HL-60 (cell line): ENCODE results near the gene CCDC182.

Experiments
- DNase-seq, 2 experiments: peaks; one replicate each; pipeline ENCODE4 v3.0.0-alpha.2; 2010 to 2020; ENCODE audit warnings: low read depth in 1 of 2, low spot score in 1 of 2
- H3K27ac ChIP-seq: fragments of 250-450 bp; sonication (Bioruptor Pico); replicated peaks from 2 replicates; pipeline ENCODE4 v1.5.1; 2020; ENCODE audit warnings: mild to moderate bottlenecking, moderate library complexity
- H3K27me3 ChIP-seq: fragments of 250-450 bp; sonication (Bioruptor Pico); 2 replicates; pipeline ENCODE4 v1.5.1; 2021; ENCODE audit warnings: mild to moderate bottlenecking, moderate library complexity; ENCODE audit not compliant: insufficient read depth, poor library complexity, severe bottlenecking
- H3K4me3 ChIP-seq: replicated peaks from 2 replicates; pipeline ENCODE4 v1.5.1; 2011; ENCODE audit warnings: mild to moderate bottlenecking, control low read depth, low read length; ENCODE audit not compliant: insufficient read depth
- GABPA ChIP-seq: IDR thresholded peaks from 2 replicates; pipeline ENCODE4 v1.6.1; 2012; ENCODE audit warnings: low read depth
- POLR2AphosphoS5 ChIP-seq: IDR thresholded peaks from 2 replicates; pipeline ENCODE4 v1.6.1; 2012; ENCODE audit warnings: low read depth
- SPI1 ChIP-seq: IDR thresholded peaks from 2 replicates; pipeline ENCODE4 v1.6.1; 2012; ENCODE audit warnings: low read depth, mild to moderate bottlenecking, borderline replicate concordance
- TF ChIP-seq, protein P1 (sequence below): IDR thresholded peaks from 2 replicates; pipeline ENCODE4 v1.6.1; 2012; ENCODE audit warnings: low read depth; ENCODE audit not compliant: insufficient replicate concordance
- TF ChIP-seq, protein P2 (sequence below): IDR thresholded peaks from one replicate; pipeline ENCODE4 v1.5.1; 2011; ENCODE audit warnings: low read length, control low read depth, inconsistent platforms; ENCODE audit not compliant: insufficient read depth

Gene CCDC182

DNA sequence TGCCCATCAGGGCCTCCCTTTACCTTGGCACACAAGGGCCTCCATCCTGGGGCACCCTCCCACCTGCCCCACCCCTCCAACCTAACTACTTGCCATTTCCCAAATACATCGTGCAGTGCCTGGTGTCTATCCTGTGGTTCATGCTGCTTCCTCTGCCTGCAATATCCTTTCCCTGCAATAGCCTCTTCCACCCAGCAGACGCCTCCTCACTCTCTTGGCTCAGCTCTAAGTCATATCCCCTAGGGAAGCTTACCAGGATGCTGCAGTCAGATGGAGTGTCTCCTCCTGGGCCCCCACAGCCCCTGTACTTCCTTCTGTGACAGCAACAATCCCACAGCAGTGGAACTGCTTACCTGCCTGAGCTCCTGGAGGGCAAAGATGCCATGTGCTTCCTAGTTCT, 36.7 kb downstream of the CCDC182 start:
- TF ChIP-seq, protein P1, sequence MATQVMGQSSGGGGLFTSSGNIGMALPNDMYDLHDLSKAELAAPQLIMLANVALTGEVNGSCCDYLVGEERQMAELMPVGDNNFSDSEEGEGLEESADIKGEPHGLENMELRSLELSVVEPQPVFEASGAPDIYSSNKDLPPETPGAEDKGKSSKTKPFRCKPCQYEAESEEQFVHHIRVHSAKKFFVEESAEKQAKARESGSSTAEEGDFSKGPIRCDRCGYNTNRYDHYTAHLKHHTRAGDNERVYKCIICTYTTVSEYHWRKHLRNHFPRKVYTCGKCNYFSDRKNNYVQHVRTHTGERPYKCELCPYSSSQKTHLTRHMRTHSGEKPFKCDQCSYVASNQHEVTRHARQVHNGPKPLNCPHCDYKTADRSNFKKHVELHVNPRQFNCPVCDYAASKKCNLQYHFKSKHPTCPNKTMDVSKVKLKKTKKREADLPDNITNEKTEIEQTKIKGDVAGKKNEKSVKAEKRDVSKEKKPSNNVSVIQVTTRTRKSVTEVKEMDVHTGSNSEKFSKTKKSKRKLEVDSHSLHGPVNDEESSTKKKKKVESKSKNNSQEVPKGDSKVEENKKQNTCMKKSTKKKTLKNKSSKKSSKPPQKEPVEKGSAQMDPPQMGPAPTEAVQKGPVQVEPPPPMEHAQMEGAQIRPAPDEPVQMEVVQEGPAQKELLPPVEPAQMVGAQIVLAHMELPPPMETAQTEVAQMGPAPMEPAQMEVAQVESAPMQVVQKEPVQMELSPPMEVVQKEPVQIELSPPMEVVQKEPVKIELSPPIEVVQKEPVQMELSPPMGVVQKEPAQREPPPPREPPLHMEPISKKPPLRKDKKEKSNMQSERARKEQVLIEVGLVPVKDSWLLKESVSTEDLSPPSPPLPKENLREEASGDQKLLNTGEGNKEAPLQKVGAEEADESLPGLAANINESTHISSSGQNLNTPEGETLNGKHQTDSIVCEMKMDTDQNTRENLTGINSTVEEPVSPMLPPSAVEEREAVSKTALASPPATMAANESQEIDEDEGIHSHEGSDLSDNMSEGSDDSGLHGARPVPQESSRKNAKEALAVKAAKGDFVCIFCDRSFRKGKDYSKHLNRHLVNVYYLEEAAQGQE, result no peak
- no peak for TF ChIP-seq POLR2AphosphoS5
- no peak for TF ChIP-seq SPI1
- TF ChIP-seq GABPA, result no peak
- TF ChIP-seq, protein P2, sequence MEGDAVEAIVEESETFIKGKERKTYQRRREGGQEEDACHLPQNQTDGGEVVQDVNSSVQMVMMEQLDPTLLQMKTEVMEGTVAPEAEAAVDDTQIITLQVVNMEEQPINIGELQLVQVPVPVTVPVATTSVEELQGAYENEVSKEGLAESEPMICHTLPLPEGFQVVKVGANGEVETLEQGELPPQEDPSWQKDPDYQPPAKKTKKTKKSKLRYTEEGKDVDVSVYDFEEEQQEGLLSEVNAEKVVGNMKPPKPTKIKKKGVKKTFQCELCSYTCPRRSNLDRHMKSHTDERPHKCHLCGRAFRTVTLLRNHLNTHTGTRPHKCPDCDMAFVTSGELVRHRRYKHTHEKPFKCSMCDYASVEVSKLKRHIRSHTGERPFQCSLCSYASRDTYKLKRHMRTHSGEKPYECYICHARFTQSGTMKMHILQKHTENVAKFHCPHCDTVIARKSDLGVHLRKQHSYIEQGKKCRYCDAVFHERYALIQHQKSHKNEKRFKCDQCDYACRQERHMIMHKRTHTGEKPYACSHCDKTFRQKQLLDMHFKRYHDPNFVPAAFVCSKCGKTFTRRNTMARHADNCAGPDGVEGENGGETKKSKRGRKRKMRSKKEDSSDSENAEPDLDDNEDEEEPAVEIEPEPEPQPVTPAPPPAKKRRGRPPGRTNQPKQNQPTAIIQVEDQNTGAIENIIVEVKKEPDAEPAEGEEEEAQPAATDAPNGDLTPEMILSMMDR, result no peak
- no peak for DNase-seq
- no peak overlapping the region for H3K27ac ChIP-seq
- H3K27me3 ChIP-seq, result no peaks in the 10 kb centered on the region
- no peak overlapping the region for H3K4me3 ChIP-seq

DNA sequence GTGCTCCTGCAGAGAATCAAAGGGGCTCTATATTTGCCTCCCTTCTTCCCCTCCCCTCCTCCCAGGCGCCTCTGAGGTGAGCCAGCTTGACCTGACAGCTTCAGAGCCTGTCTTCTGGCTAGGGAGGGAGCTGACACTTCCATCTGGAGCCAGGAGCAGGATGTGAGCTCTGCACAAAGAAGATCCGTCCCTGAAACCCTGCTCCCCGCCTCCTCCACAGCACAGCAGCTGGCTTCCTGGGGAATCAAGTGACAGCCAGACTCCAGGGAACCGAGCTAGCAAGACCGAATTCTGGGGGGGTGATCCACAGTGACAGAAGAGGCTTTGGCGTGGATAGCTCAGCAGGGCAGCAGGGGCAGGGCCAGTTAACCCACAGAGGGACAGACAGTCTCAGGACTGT, 37.2 kb downstream of the CCDC182 start:
- no peak for DNase-seq

DNA sequence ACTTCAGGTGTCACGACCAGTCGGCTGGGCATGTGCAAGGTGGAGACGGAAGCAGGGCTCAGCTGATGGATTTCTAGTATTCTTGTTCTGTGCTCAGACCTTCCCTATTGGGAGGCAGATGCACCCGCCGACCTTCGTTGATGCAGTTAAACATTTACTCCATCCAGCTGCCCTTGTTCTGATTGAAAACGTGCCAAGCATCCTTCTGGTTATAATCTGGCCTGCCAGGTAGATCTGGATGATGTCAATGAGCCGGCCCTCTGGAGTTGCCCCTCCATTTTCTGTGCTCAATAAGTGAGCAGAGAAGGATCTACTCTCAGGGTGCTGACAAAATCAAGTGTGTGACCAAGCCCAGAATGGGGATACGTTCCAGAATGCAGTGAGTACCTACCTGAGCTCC, 38.3 kb downstream of the CCDC182 start:
- no peak overlapping the region for H3K4me3 ChIP-seq
- no peaks in the 10 kb centered on the region for H3K27me3 ChIP-seq
- DNase-seq, result no peak
- no peak overlapping the region for H3K27ac ChIP-seq
- TF ChIP-seq, protein P1, result no peak
- no peak for TF ChIP-seq SPI1
- TF ChIP-seq GABPA, result no peak
- TF ChIP-seq POLR2AphosphoS5, result no peak
- TF ChIP-seq, protein P2, result no peak

More for the DNA sequence above, 37.2 kb downstream of the CCDC182 start:
- no peaks in the 10 kb centered on the region for H3K27me3 ChIP-seq
- H3K27ac ChIP-seq, result no peak overlapping the region
- H3K4me3 ChIP-seq, result no peak overlapping the region
- no peak for TF ChIP-seq GABPA
- no peak for TF ChIP-seq POLR2AphosphoS5
- TF ChIP-seq, protein P2, result no peak
- no peak for TF ChIP-seq SPI1
- TF ChIP-seq, protein P1, result no peak
